HCT116 (cell line): ENCODE results near the gene DDB1. TPM values are rescaled to one million over a fixed set of nuclear protein-coding genes. Genes with fewer than 3 reads are reported as not detected.

Experiments
- ATAC-seq: fragments of 200-7000 bp; cut with Tn5 transposase; 2 replicates; pipeline ENCODE4 v1.9.1; 2020; ENCODE audit warnings: mild to moderate bottlenecking, moderate library complexity
- BruUV-seq: library from RNA; stranded (reverse); fragments of 400-500 nt; replicated peaks from 2 replicates; lab custom pipeline; 2021; lab: Mats Ljungman, UMichigan
- CTCF ChIA-PET: fragments of 300-600 bp; sonication (Branson Sonifier 250); formaldehyde crosslinking; loops from one replicate; lab custom pipeline; 2021; ENCODE audit warnings: antibody characterized with exemption; lab: Charles Lee
- POLR2A ChIA-PET: fragments of 300-600, 350-600 bp; sonication (Branson Sonifier 250); formaldehyde crosslinking; loops from one replicate; lab custom pipeline; 2021; ENCODE audit warnings: antibody characterized with exemption; lab: Charles Lee
- RAD21 ChIA-PET, 2 experiments: fragments of 300-600 bp; sonication (Branson Sonifier 250); formaldehyde crosslinking; loops; one replicate each; lab custom pipeline; 2023; ENCODE audit warnings: low total read pairs in 2 of 2; ENCODE audit not compliant: uncharacterized antibody in 2 of 2, unreplicated experiment in 2 of 2, low non-redundant PET in 1 of 2; lab: Charles Lee
- DNase-seq: peaks from one replicate; pipeline ENCODE4 v3.0.0-alpha.2; 2010; ENCODE audit warnings: low read depth, low spot score
- H2AFZ ChIP-seq: fragments of 200-600 bp; shearing (Covaris generic), sonication (generic); 2 replicates; pipeline ENCODE4 v1.6.1; 2017; ENCODE audit warnings: low read depth, mixed run types, mixed read lengths, antibody characterized with exemption, low read length; ENCODE audit not compliant: poor library complexity, severe bottlenecking
- H3K27ac ChIP-seq: 2 replicates; pipeline ENCODE4 v1.5.1; 2012; ENCODE audit warnings: low read depth, low read length
- H3K27me3 ChIP-seq: fragments of 200-600 bp; sonication (generic); 2 replicates; pipeline ENCODE4 v1.6.1; 2016; ENCODE audit warnings: mixed run types, low read length, mixed read lengths; ENCODE audit not compliant: insufficient read depth
- H3K36me3 ChIP-seq, 2 experiments: fragments of 200-500 bp in 1 of 2; fragments of 200-600 bp in 1 of 2; sonication (Bioruptor generic) in 1 of 2; sonication (generic) in 1 of 2; 2 replicates each; pipeline versions ENCODE4 v1.5.1 to v1.6.1; 2014 to 2016; ENCODE audit warnings: low read length in 2 of 2, inconsistent platforms in 1 of 2, mixed read lengths in 1 of 2, mixed run types in 1 of 2; ENCODE audit not compliant: insufficient read depth in 2 of 2, control insufficient read depth in 1 of 2
- H3K4me1 ChIP-seq, 2 experiments: fragments of 200-600 bp in 1 of 2; sonication (generic) in 1 of 2; 2 replicates each; pipeline versions ENCODE4 v1.5.1 to v1.6.1; 2012 to 2017; ENCODE audit warnings: low read length in 2 of 2, inconsistent platforms in 1 of 2, mild to moderate bottlenecking in 1 of 2, mixed read lengths in 1 of 2, mixed run types in 1 of 2, moderate library complexity in 1 of 2; ENCODE audit not compliant: insufficient read depth in 2 of 2, control insufficient read depth in 1 of 2
- H3K4me2 ChIP-seq: fragments of 200-600 bp; sonication (generic); 2 replicates; pipeline ENCODE4 v1.6.1; 2017; ENCODE audit warnings: mixed run types, low read length, mixed read lengths
- H3K4me3 ChIP-seq, 2 experiments: fragments of 200-600 bp in 1 of 2; sonication (generic) in 1 of 2; replicated peaks in 1 of 2; 2 replicates each; pipeline ENCODE4 v1.5.1; 2011 to 2016; ENCODE audit warnings: low read length in 2 of 2, control low read depth in 1 of 2, low read depth in 1 of 2, mild to moderate bottlenecking in 1 of 2, mixed read lengths in 1 of 2, mixed run types in 1 of 2
- H3K79me2 ChIP-seq: fragments of 200-600 bp; sonication (generic); 2 replicates; pipeline ENCODE4 v1.6.1; 2017; ENCODE audit warnings: mild to moderate bottlenecking, mixed run types, low read length, moderate library complexity, mixed read lengths; ENCODE audit not compliant: insufficient read depth
- H3K9ac ChIP-seq: fragments of 200-600 bp; sonication (generic); 2 replicates; pipeline ENCODE4 v1.6.1; 2016; ENCODE audit warnings: low read length, mixed read lengths
- H3K9me2 ChIP-seq: fragments of 200-600 bp; sonication (generic), shearing (Covaris generic); 2 replicates; pipeline ENCODE4 v1.6.1; 2017; ENCODE audit warnings: mixed run types, mild to moderate bottlenecking, moderate library complexity; ENCODE audit not compliant: insufficient read depth
- H3K9me3 ChIP-seq, 2 experiments: fragments of 200-500 bp in 1 of 2; fragments of 200-600 bp in 1 of 2; sonication (Bioruptor generic) in 1 of 2; sonication (generic) in 1 of 2; 2 replicates each; pipeline ENCODE4 v1.6.1; 2014 to 2017; ENCODE audit warnings: low read length in 2 of 2, mixed read lengths in 2 of 2, inconsistent platforms in 1 of 2, low read depth in 1 of 2, mild to moderate bottlenecking in 1 of 2, mixed run types in 1 of 2, moderate library complexity in 1 of 2; ENCODE audit not compliant: control insufficient read depth in 1 of 2, insufficient read depth in 1 of 2
- H4K20me1 ChIP-seq: fragments of 200-600 bp; sonication (generic), shearing (Covaris generic); 2 replicates; pipeline ENCODE4 v1.6.1; 2017; ENCODE audit warnings: mixed run types, mild to moderate bottlenecking, moderate library complexity; ENCODE audit not compliant: insufficient read depth
- CEBPB ChIP-seq: IDR thresholded peaks from 2 replicates; pipeline ENCODE4 v1.6.1; 2012; ENCODE audit warnings: low read depth
- EZH2 ChIP-seq: fragments of 200-600 bp; sonication (generic); IDR thresholded peaks from 2 replicates; pipeline ENCODE4 v1.6.1; 2017; ENCODE audit warnings: antibody characterized with exemption, mixed run types
- POLR2A ChIP-seq: IDR thresholded peaks from 2 replicates; pipeline ENCODE4 v1.7.0; 2011; ENCODE audit warnings: borderline replicate concordance; ENCODE audit not compliant: insufficient read depth, insufficient read length; ENCODE audit errors: extremely low read depth
- SIN3A ChIP-seq: IDR thresholded peaks from 2 replicates; pipeline ENCODE4 v1.6.1; 2012; ENCODE audit warnings: low read depth
- SRF ChIP-seq: IDR thresholded peaks from 2 replicates; pipeline ENCODE4 v1.6.1; 2012; ENCODE audit warnings: low read depth
- TCF7L2 ChIP-seq: IDR thresholded peaks from 2 replicates; pipeline ENCODE4 v1.7.0; 2011; ENCODE audit warnings: borderline replicate concordance, inconsistent platforms; ENCODE audit not compliant: insufficient read depth, insufficient read length; ENCODE audit errors: extremely low read depth
- intact Hi-C: fragments of 100-400 bp; cut with micrococcal nuclease; formaldehyde crosslinking; loops from 2 replicates; pipeline ENCODE4 v1.10.0; 2022
- total RNA-seq: library from RNA; stranded (reverse); gene quantifications from one replicate; pipeline ENCODE4 v1.2.1, GENCODE V29; 2021; ENCODE audit not compliant: unreplicated experiment
- TF ChIP-seq, protein P1 (sequence below): IDR thresholded peaks from 2 replicates; pipeline ENCODE4 v1.6.1; 2012

Gene DDB1
- total RNA-seq, 1 experiment from 2014 or later, result 269 TPM

- H3K4me1 ChIP-seq, result no peaks in the 10 kb centered on the region
- H3K27me3 ChIP-seq, result no peaks in the 10 kb centered on the region
- H3K27ac ChIP-seq, result no peak overlapping the region
- no peaks in the 10 kb centered on the region for H3K9me2 ChIP-seq
- no peak overlapping the region for H3K4me3 ChIP-seq
- ChIA-PET CTCF (no interaction called here), RAD21 (no interaction called here), POLR2A (no interaction called here)
- H2AFZ ChIP-seq, result no peak overlapping the region
- no peak overlapping the region for H3K4me2 ChIP-seq
- peaks cover 76 to 89% of the 10 kb centered on the region in 2 experiments; a peak in 3 of 4 replicates for H3K36me3 ChIP-seq
- DNase-seq (no peak), ATAC-seq (no peak)
- intact Hi-C loops, result no loop called here
- no TSS peak for BruUV-seq
- H3K79me2 ChIP-seq, result peaks cover 9% of the 10 kb centered on the region
- H4K20me1 ChIP-seq, result peaks cover 4% of the 10 kb centered on the region; the same call in 1 of the 2 replicates
- TF ChIP-seq SRF (no peak), POLR2A (no peak), SIN3A (no peak), EZH2 (no peak), CEBPB (no peak)
- H3K9ac ChIP-seq, result no peak overlapping the region
- H3K9me3 ChIP-seq, result no peaks in the 10 kb centered on the region
Measured at GRCh38 chr11:61310749-61311148, 22.2 kb downstream of the DDB1 start.

DNA sequence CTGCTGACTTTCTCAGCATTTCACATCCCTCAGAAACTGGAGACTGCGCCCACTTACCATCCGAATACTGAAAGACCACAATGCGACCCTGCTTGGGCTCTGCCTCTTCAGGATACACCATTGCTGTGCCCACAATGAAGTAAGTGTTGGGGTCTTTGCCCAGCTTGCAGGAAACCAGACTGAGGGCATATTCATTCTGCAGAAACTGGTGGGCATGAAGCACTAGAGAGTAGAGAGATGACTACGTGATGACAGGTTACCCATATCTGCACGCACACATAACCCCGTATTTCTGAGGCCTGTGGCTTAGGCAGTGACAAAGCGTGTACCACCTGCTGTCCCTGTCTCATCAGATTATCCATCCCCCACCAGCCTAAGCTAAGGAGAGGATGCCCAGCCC lies 23.2 kb downstream of the DDB1 start:
- Histone ChIP-seq H3K27me3 (no peaks in the 10 kb centered on the region), H3K4me3 (no peak overlapping the region), H3K79me2 (peaks cover 13% of the 10 kb centered on the region), H3K4me2 (no peak overlapping the region), H3K9me2 (no peaks in the 10 kb centered on the region), H3K4me1 (no peaks in the 10 kb centered on the region), H3K36me3 (peaks cover 72 to 82% of the 10 kb centered on the region in 2 experiments; a peak in 3 of 4 replicates), H3K27ac (no peak overlapping the region), H3K9ac (no peak overlapping the region), H2AFZ (no peak overlapping the region), H4K20me1 (no peaks in the 10 kb centered on the region), H3K9me3 (no peaks in the 10 kb centered on the region)
- RAD21 ChIA-PET, result no interaction called here
- POLR2A ChIA-PET, result no interaction called here
- BruUV-seq, result no TSS peak
- no peak for DNase-seq
- CTCF ChIA-PET, result no interaction called here
- no peak for ATAC-seq
- intact Hi-C loops, result no loop called here
- TF ChIP-seq SIN3A (no peak), TCF7L2 (no peak), CEBPB (no peak)
- TF ChIP-seq, protein P1, sequence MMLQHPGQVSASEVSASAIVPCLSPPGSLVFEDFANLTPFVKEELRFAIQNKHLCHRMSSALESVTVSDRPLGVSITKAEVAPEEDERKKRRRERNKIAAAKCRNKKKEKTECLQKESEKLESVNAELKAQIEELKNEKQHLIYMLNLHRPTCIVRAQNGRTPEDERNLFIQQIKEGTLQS, result no peak
